SU-DHL-6 (cell line): Measurements from ENCODE around the gene AGAP1.

Experiments used
- H2AFZ ChIP-seq: fragments of 200-600 bp; sonication (generic); 2 replicates; pipeline ENCODE4 v1.6.1; 2014; ENCODE audit warnings: low read depth, mild to moderate bottlenecking, moderate library complexity, mixed read lengths, antibody characterized with exemption, low read length; ENCODE audit not compliant: severe bottlenecking
- H3F3A ChIP-seq: fragments of 200-600 bp; shearing (Covaris generic); 2 replicates; pipeline ENCODE4 v1.6.0; 2016; ENCODE audit warnings: antibody characterized with exemption, mild to moderate bottlenecking; ENCODE audit not compliant: insufficient read depth
- H3K27ac ChIP-seq: fragments of 200-600 bp; sonication (generic); 2 replicates; pipeline ENCODE4 v1.5.1; 2016; ENCODE audit warnings: low read depth, mild to moderate bottlenecking, low read length, moderate library complexity, mixed read lengths
- H3K27me3 ChIP-seq: fragments of 200-600 bp; sonication (generic), shearing (Covaris generic); 2 replicates; pipeline ENCODE4 v1.6.0; 2014; ENCODE audit warnings: mild to moderate bottlenecking, low read length
- H3K36me3 ChIP-seq: fragments of 200-600 bp; sonication (generic); 2 replicates; pipeline ENCODE4 v1.6.1; 2014; ENCODE audit warnings: mild to moderate bottlenecking, low read length, mixed read lengths
- H3K4me2 ChIP-seq: fragments of 300-600, 200-600 bp; shearing (Covaris generic), sonication (generic); 2 replicates; pipeline ENCODE4 v1.6.0; 2014; ENCODE audit warnings: low read length, low read depth, mild to moderate bottlenecking; ENCODE audit not compliant: poor library complexity, severe bottlenecking
- H3K4me3 ChIP-seq: fragments of 200-600 bp; sonication (generic); 2 replicates; pipeline ENCODE4 v1.5.1; 2014; ENCODE audit warnings: antibody characterized with exemption, low read length, mild to moderate bottlenecking, mixed read lengths; ENCODE audit not compliant: insufficient read depth, poor library complexity, severe bottlenecking
- H3K79me2 ChIP-seq: fragments of 200-600 bp; sonication (generic); 2 replicates; pipeline ENCODE4 v1.6.1; 2014; ENCODE audit warnings: mild to moderate bottlenecking, low read length, moderate library complexity; ENCODE audit not compliant: insufficient read depth
- H3K9ac ChIP-seq: fragments of 200-600 bp; sonication (generic); 2 replicates; pipeline ENCODE4 v1.7.0; 2014; ENCODE audit warnings: mild to moderate bottlenecking, low read length
- H3K9me2 ChIP-seq: fragments of 200-600 bp; sonication (generic); replicated peaks from 2 replicates; pipeline ENCODE4 v1.6.1; 2014; ENCODE audit warnings: low read length; ENCODE audit not compliant: insufficient read depth
- H3K9me3 ChIP-seq: fragments of 200-600 bp; sonication (generic); 2 replicates; pipeline ENCODE4 v1.6.1; 2014; ENCODE audit warnings: low read length, mixed read lengths; ENCODE audit not compliant: insufficient read depth
- H4K20me1 ChIP-seq: fragments of 200-600 bp; sonication (generic); 2 replicates; pipeline ENCODE4 v1.6.1; 2014; ENCODE audit warnings: low read depth, mild to moderate bottlenecking, antibody characterized with exemption, low read length, moderate library complexity, mixed read lengths
- CTCF ChIP-seq: fragments of 200-600 bp; sonication (generic); IDR thresholded peaks from one replicate; pipeline ENCODE4 v1.5.1; 2017; ENCODE audit warnings: antibody characterized with exemption, mild to moderate bottlenecking, low read length, moderate library complexity; ENCODE audit not compliant: insufficient read depth, poor library complexity, severe bottlenecking
- EZH2phosphoT487 ChIP-seq: fragments of 200-600 bp; sonication (generic), shearing (Covaris generic); conservative IDR thresholded peaks from 2 replicates; pipeline ENCODE4 v1.6.1; 2018; ENCODE audit warnings: mild to moderate bottlenecking, antibody characterized with exemption, low read length, moderate library complexity, mixed read lengths

The AGAP1 gene

GRCh38 chr2:235689427-235689853 is 195.6 kb downstream of the AGAP1 start:
- Histone ChIP-seq H3K9me3 (no peaks in the 10 kb centered on the region), H3K4me2 (no peak overlapping the region), H3F3A (no peaks in the 10 kb centered on the region), H3K4me3 (no peak overlapping the region), H3K9ac (no peak overlapping the region), H3K79me2 (no peaks in the 10 kb centered on the region), H2AFZ (no peak overlapping the region), H3K36me3 (no peaks in the 10 kb centered on the region), H3K27ac (no peak overlapping the region), H4K20me1 (no peaks in the 10 kb centered on the region), H3K9me2 (no peaks in the 10 kb centered on the region), H3K27me3 (no peaks in the 10 kb centered on the region)
- no peak for TF ChIP-seq EZH2phosphoT487
- TF ChIP-seq CTCF: no peak

GRCh38 chr2:235690082-235690808 is 196.4 kb downstream of the AGAP1 start:
- Histone ChIP-seq H3K9me3 (no peaks in the 10 kb centered on the region), H3K36me3 (no peaks in the 10 kb centered on the region), H3K27me3 (no peaks in the 10 kb centered on the region), H3K4me2 (no peak overlapping the region), H3K27ac (no peak overlapping the region), H3K9ac (no peak overlapping the region), H4K20me1 (no peaks in the 10 kb centered on the region), H3K9me2 (no peaks in the 10 kb centered on the region), H3K4me3 (no peak overlapping the region), H3K79me2 (no peaks in the 10 kb centered on the region), H3F3A (no peaks in the 10 kb centered on the region), H2AFZ (no peak overlapping the region)
- TF ChIP-seq EZH2phosphoT487 (no peak), CTCF (no peak)

- H3K4me2 ChIP-seq: no peak overlapping the region
- no peaks in the 10 kb centered on the region for H3K27me3 ChIP-seq
- no peaks in the 10 kb centered on the region for H3F3A ChIP-seq
- no peak overlapping the region for H2AFZ ChIP-seq
- no peaks in the 10 kb centered on the region for H3K79me2 ChIP-seq
- H3K9me2 ChIP-seq: no peaks in the 10 kb centered on the region
- no peaks in the 10 kb centered on the region for H3K36me3 ChIP-seq
- H3K4me3 ChIP-seq: no peak overlapping the region
- no peak for TF ChIP-seq EZH2phosphoT487
- TF ChIP-seq CTCF: no peak
- no peak overlapping the region for H3K27ac ChIP-seq
- no peak overlapping the region for H3K9ac ChIP-seq
- no peaks in the 10 kb centered on the region for H3K9me3 ChIP-seq
- no peaks in the 10 kb centered on the region for H4K20me1 ChIP-seq
Observed at GRCh38 chr2:235690809-235691450, 197.1 kb downstream of the AGAP1 start.
